GM19099 (cell line): Measurements from ENCODE around the gene ZNF799.

Source experiments
- POLR2A ChIP-seq: IDR thresholded peaks from 3 replicates; pipeline ENCODE4 v1.6.1; 2011; ENCODE audit warnings: low read depth; ENCODE audit not compliant: insufficient read length; ENCODE audit errors: extremely low read depth

ZNF799 gene

DNA sequence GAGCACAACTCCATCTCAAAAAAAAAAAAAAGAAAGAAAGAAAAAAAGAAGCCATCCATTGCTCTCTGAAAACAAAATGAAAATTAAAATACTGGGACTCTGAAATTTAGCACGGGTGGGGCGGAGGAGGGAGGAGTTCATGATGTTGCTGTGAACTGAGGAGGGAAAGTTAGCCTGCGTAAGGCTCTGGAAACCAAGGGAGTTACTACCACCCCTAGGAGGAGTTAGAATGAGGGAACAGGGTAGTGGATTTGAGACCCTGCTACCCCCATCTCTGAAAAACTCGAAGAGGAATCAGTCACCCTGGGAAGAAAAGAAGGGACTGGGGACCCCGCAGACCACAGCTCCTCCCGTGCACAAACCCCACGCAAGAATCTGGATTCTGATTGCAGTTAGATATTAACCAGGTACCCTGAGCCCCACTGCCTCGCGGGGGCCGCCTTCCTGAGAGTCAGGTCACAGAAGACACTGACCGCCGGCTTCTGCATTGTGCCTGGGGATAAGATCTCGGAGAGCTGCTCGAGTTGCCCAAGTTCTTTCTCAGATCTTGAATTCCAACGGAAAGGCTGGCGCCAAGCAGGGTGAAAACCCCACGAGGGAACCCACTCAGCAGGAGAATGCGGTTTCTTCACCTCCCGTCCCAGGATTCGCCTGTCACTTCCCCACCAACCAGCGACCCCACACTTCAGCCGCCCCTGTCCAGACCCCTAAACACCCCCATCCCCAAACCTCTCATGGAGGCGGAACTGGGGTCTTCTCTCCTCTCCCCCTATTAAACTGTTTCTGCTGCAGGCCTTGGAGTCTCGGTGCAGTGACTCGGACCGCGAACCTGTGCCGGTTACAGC is 36.5 kb downstream of the ZNF799 start:
- TF ChIP-seq POLR2A, result no peak

DNA sequence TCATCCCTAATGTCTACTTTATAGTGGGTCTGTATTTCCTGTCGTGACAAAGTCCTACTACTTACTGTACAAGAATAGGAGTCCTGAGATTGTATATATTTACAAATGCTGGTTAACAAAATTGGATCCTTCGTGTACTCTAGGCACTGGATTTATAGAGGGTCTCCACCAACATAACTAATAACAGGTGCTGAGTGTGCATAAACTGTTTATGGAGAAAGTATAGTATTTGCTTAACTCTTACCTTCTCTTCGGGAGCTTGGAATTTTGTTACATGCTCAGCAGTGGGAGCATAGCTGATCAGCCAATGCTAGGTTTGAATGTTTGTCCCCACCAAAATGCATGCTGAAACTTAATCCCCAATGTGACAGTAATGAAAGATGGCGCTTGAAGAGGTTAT is 47.7 kb downstream of the ZNF799 start:
- no peak for TF ChIP-seq POLR2A

DNA sequence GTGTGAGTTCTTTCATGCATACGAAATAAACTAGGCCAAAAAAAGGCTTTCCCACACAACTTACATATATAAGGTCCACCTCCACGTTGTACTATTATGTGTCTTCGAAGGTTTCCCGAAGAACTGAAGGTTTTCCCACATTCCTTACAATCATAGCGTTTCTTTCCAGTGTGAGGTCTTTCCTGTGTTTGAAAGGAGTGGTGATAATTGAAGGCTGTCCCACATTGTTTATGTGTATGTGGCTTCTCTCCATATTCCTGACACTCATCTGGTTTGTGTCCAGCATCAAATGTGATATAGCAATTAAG is 50.2 kb downstream of the ZNF799 start:
- no peak for TF ChIP-seq POLR2A

DNA sequence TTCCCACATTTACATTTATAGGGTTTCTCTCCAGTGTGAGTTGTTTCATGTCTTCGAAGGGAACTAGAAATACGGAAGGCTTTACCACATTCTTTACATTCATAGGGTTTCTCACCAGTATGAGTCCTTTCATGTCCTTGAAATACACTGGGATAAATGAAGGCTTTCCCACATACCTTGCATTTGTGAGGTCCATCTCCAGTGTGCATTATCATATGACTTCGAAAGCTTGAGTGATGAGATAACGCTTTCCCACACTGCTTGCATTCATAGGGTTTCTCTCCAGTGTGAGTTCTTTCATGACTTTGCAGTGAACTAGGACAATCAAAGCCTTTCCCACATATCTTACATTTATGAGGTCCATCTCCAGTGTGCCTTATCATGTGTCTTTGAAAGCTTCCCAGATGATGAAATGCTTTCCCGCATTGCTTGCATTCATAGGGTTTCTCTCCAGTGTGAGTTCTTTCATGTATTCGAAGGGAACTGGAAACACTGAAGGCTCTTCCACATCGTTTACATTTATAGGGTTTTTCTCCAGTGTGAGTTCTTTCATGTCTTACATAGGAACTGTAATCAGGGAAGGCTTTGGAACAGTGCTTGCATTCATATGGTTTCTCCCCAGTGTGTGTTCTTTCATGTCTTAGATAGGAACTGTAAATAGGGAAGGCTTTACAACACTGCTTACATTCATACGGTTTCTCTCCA is 50.7 kb downstream of the ZNF799 start:
- TF ChIP-seq POLR2A, result no peak

DNA sequence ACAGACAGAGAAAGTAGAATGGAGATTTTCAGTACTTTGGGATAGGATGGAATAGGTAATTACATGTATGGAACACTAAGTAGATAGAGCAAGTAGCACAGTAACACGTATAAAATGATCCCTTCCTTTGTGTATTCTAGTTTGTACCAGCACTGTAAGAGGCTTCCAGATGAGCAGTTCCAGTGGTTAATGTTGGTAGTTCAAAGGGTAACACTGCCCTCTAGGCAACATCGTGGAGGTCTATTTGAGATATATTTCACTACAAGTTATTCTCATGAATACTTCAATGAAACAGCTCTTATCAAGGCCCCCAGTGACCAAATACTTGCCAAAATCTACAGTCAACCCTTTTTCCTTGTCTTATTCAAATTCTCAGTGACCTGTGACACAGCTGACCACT is 54.2 kb downstream of the ZNF799 start:
- no peak for TF ChIP-seq POLR2A

DNA sequence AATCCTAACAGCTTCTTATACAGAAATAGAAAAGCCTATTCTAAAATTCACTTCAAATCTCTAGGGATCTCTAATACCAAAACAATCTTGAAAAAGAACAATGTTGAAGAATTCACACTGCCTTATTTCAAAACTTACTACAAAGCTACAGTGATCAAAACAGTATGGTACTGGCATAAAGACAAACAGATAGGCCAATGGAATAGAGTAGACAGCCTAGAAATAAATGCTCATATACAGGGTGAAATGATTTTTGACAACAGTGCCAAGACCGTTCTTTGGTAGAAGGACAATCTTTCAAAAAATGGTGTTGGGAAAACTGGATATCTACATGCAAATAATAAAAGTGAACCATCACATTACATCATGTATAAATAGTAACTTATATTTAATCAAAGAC is 55.9 kb downstream of the ZNF799 start:
- TF ChIP-seq POLR2A, result no peak
